Retinal pigment epithelial cell (primary cell): ENCODE data around the gene RNF10.
"Not testable (repeated sequence)": the region's sequence is repeated elsewhere in the genome, so short reads cannot be mapped to it uniquely, and the experiment has no call there.

Experiments
- DNase-seq: peaks from one replicate; pipeline ENCODE4 v3.0.0-alpha.2; 2010; ENCODE audit warnings: low read depth
- H3K4me3 ChIP-seq: 2 replicates; pipeline ENCODE4 v1.5.1; 2011; ENCODE audit warnings: mild to moderate bottlenecking, low read length, control low read depth, moderate library complexity
- TF ChIP-seq, protein P1 (sequence below): conservative IDR thresholded peaks from 2 replicates; pipeline ENCODE4 v1.5.1; 2011; ENCODE audit warnings: low read depth, low read length, control low read depth, inconsistent platforms

RNF10 gene

GRCh38 chr12:120504587-120504986 lies 29.6 kb upstream of the RNF10 start:
- TF ChIP-seq, protein P1, sequence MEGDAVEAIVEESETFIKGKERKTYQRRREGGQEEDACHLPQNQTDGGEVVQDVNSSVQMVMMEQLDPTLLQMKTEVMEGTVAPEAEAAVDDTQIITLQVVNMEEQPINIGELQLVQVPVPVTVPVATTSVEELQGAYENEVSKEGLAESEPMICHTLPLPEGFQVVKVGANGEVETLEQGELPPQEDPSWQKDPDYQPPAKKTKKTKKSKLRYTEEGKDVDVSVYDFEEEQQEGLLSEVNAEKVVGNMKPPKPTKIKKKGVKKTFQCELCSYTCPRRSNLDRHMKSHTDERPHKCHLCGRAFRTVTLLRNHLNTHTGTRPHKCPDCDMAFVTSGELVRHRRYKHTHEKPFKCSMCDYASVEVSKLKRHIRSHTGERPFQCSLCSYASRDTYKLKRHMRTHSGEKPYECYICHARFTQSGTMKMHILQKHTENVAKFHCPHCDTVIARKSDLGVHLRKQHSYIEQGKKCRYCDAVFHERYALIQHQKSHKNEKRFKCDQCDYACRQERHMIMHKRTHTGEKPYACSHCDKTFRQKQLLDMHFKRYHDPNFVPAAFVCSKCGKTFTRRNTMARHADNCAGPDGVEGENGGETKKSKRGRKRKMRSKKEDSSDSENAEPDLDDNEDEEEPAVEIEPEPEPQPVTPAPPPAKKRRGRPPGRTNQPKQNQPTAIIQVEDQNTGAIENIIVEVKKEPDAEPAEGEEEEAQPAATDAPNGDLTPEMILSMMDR, result no peak
- H3K4me3 ChIP-seq, result no peak overlapping the region
- DNase-seq, result no peak

- no peak for DNase-seq
- H3K4me3 ChIP-seq, result no peak overlapping the region
- TF ChIP-seq, protein P1, result no peak
Measured at GRCh38 chr12:120508537-120508936, 25.6 kb upstream of the RNF10 start.

GRCh38 chr12:120514002-120514401 lies 20.2 kb upstream of the RNF10 start:
- no peak overlapping the region for H3K4me3 ChIP-seq
- TF ChIP-seq, protein P1, result no peak
- no peak for DNase-seq

- no peak overlapping the region for H3K4me3 ChIP-seq
- TF ChIP-seq, protein P1, result no peak
- no peak for DNase-seq
Measured at GRCh38 chr12:120515496-120515895, 18.7 kb upstream of the RNF10 start.

DNA sequence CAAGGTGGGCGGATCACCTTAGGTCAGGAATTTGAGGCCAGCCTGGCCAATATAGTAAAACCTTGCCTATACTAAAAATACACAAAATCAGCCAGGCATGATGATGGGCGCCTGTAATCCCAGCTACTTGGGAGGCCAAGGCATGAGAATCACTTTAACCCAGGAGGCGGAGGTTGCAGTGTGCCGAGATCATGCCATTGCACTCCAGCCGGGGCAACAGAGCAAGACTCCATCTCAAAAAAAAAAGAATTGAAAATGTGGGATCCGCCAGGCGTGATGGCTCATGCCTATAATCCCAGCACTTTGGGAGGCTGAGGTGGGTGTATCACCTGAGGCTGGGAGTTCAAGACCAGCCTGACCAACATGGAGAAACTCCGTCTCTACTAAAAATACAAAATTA lies 14.8 kb upstream of the RNF10 start:
- not testable (repeated sequence) for H3K4me3 ChIP-seq, DNase-seq

- DNase-seq, result no peak
- TF ChIP-seq, protein P1, result no peak
- H3K4me3 ChIP-seq, result no peak overlapping the region
Measured at GRCh38 chr12:120522568-120522967, 11.6 kb upstream of the RNF10 start.

GRCh38 chr12:120528861-120529525 lies 5.2 kb upstream of the RNF10 start, which contains the start of gene COQ5:
Gene COQ5 (minus strand): TSS chr12:120529158. CDS start chr12:120529141, 17 bp downstream.
- DNase-seq, result no peak
- TF ChIP-seq, protein P1, result no peak
- peak within 1 kb of the TSS; percentile 98 for H3K4me3 ChIP-seq
